Liver (tissue), 9 donors: Measurements from ENCODE around the gene PKP1. TPM values are rescaled to one million over a fixed set of nuclear protein-coding genes. Genes with fewer than 3 reads are reported as not detected.

ENCODE experiments used
- DNase-seq: peaks from one replicate; pipeline ENCODE4 v3.0.0-alpha.2; 2017; ENCODE audit warnings: low spot score
- H3K27ac ChIP-seq, 2 donors: one replicate each; pipeline ENCODE4 v1.7.0; 2013; ENCODE audit warnings: inconsistent platforms in 2 of 2, low read length in 2 of 2, control low read depth in 1 of 2, low read depth in 1 of 2, mild to moderate bottlenecking in 1 of 2
- H3K27me3 ChIP-seq, 4 donors: one replicate each; pipeline versions ENCODE4 v1.6.1 to v1.7.0; 2013; ENCODE audit warnings: low read length in 3 of 4, inconsistent platforms in 1 of 4, mild to moderate bottlenecking in 1 of 4, moderate library complexity in 1 of 4; ENCODE audit not compliant: control insufficient read depth in 4 of 4, insufficient read depth in 4 of 4
- H3K36me3 ChIP-seq, 4 donors: one replicate each; pipeline versions ENCODE4 v1.6.1 to v1.7.0; 2013; ENCODE audit warnings: low read length in 3 of 4, mild to moderate bottlenecking in 3 of 4, low read depth in 1 of 4, moderate library complexity in 1 of 4; ENCODE audit not compliant: control insufficient read depth in 4 of 4, insufficient read depth in 3 of 4
- H3K4me1 ChIP-seq, 4 donors: one replicate each; pipeline versions ENCODE4 v1.6.1 to v1.7.0; 2013; ENCODE audit warnings: low read length in 3 of 4, mild to moderate bottlenecking in 3 of 4, moderate library complexity in 1 of 4; ENCODE audit not compliant: control insufficient read depth in 4 of 4, insufficient read depth in 4 of 4
- H3K4me3 ChIP-seq, 3 donors: one replicate each; pipeline versions ENCODE4 v1.6.1 to v1.7.0; 2013; ENCODE audit warnings: low read length in 3 of 3, control low read depth in 1 of 3, low read depth in 1 of 3, mild to moderate bottlenecking in 1 of 3
- H3K9ac ChIP-seq, 2 donors: one replicate each; pipeline ENCODE4 v1.7.0; 2013; ENCODE audit warnings: low read length in 2 of 2, mild to moderate bottlenecking in 2 of 2, moderate library complexity in 2 of 2, control low read depth in 1 of 2, low read depth in 1 of 2
- H3K9me3 ChIP-seq, 4 donors: one replicate each; pipeline versions ENCODE4 v1.6.1 to v1.7.0; 2013; ENCODE audit warnings: low read length in 3 of 4; ENCODE audit not compliant: control insufficient read depth in 4 of 4
- ATF3 ChIP-seq: IDR thresholded peaks from 2 replicates; pipeline ENCODE4 v1.6.1; 2016; ENCODE audit warnings: antibody characterized with exemption
- CTCF ChIP-seq: fragments of 150-350 bp; IDR thresholded peaks from 2 replicates; pipeline ENCODE4 v1.5.1; 2017; ENCODE audit warnings: improper control_type of control experiment, low read depth, low read length; ENCODE audit not compliant: missing input control
- EGR1 ChIP-seq, 2 donors: IDR thresholded peaks; 2 replicates each; pipeline ENCODE4 v1.6.1; 2016 to 2018; ENCODE audit warnings: antibody characterized with exemption in 2 of 2, low read depth in 2 of 2
- FOXA1 ChIP-seq: IDR thresholded peaks from 2 replicates; pipeline ENCODE4 v1.6.1; 2016; ENCODE audit warnings: antibody characterized with exemption
- FOXA2 ChIP-seq: IDR thresholded peaks from 2 replicates; pipeline ENCODE4 v1.6.1; 2016; ENCODE audit warnings: antibody characterized with exemption
- GABPA ChIP-seq, 2 donors: IDR thresholded peaks in 1 of 2; conservative IDR thresholded peaks in 1 of 2; 2 replicates each; pipeline ENCODE4 v1.6.1; 2016; ENCODE audit warnings: antibody characterized with exemption in 2 of 2, mild to moderate bottlenecking in 1 of 2, moderate library complexity in 1 of 2
- HNF4A ChIP-seq, 2 donors: conservative IDR thresholded peaks; 2 replicates each; pipeline ENCODE4 v1.6.1; 2016; ENCODE audit warnings: antibody characterized with exemption in 2 of 2, mild to moderate bottlenecking in 2 of 2
- HNF4G ChIP-seq: IDR thresholded peaks from 2 replicates; pipeline ENCODE4 v1.6.1; 2016; ENCODE audit warnings: antibody characterized with exemption
- JUND ChIP-seq, 2 donors: IDR thresholded peaks; 2 replicates each; pipeline ENCODE4 v1.6.1; 2016; ENCODE audit warnings: antibody characterized with exemption in 2 of 2
- MAX ChIP-seq: IDR thresholded peaks from 2 replicates; pipeline ENCODE4 v1.6.1; 2016; ENCODE audit warnings: antibody characterized with exemption
- NR2F2 ChIP-seq: IDR thresholded peaks from 2 replicates; pipeline ENCODE4 v1.6.1; 2016; ENCODE audit warnings: antibody characterized with exemption
- RAD21 ChIP-seq, 2 donors: IDR thresholded peaks; 2 replicates each; pipeline ENCODE4 v1.6.1; 2016; ENCODE audit warnings: antibody characterized with exemption in 2 of 2, mild to moderate bottlenecking in 2 of 2
- RXRA ChIP-seq, 2 donors: IDR thresholded peaks; 2 replicates each; pipeline ENCODE4 v1.6.1; 2017 to 2018; ENCODE audit warnings: antibody characterized with exemption in 2 of 2, mild to moderate bottlenecking in 1 of 2
- SP1 ChIP-seq: IDR thresholded peaks from 2 replicates; pipeline ENCODE4 v1.6.1; 2018; ENCODE audit warnings: antibody characterized with exemption, mild to moderate bottlenecking
- TAF1 ChIP-seq: conservative IDR thresholded peaks from 2 replicates; pipeline ENCODE4 v1.6.1; 2016; ENCODE audit warnings: antibody characterized with exemption, mild to moderate bottlenecking
- YY1 ChIP-seq: IDR thresholded peaks from 2 replicates; pipeline ENCODE4 v1.6.1; 2016; ENCODE audit warnings: antibody characterized with exemption, mild to moderate bottlenecking
- ZBTB33 ChIP-seq: IDR thresholded peaks from 2 replicates; pipeline ENCODE4 v1.6.1; 2016; ENCODE audit warnings: antibody characterized with exemption
- WGBS: extraction: QIAGEN DNeasy Blood & Tissue Kit; methylation state at CpG from one replicate; pipeline ENCODE4 v1.1.7; 2013; 5-methylcytosine and 5-hydroxymethylcytosine counted together
- polyA plus RNA-seq, 2 donors: library from polyadenylated mRNA; stranded (reverse) in 1 of 2; unstranded in 1 of 2; fragments of 200-250 nt in 1 of 2; fragments of >200 nt in 1 of 2; fragmentation: Nextera tagmentation in 1 of 2; extraction: Ambion mirVana in 1 of 2; gene quantifications; one replicate each; pipeline versions ENCODE4 v1.2.1 to v1.2.3, GENCODE V29; 2013 to 2015
- total RNA-seq, 2 donors: library from RNA; depleted of rRNA; stranded (reverse); fragments of >200 nt; gene quantifications; one replicate each; pipeline ENCODE4 v1.2.3, GENCODE V29; 2014
- TF ChIP-seq, protein P1 (sequence below): IDR thresholded peaks from 2 replicates; pipeline ENCODE4 v1.6.1; 2016; ENCODE audit warnings: antibody characterized with exemption, mild to moderate bottlenecking
- donor health status: healthy.
- donor health status: healthy.
- donor health status: healthy.
- donor health status: healthy.
- donor health status: healthy.

The PKP1 gene
- total and polyA plus RNA-seq, 4 donors: 0.01 TPM; not detected in 3

DNA sequence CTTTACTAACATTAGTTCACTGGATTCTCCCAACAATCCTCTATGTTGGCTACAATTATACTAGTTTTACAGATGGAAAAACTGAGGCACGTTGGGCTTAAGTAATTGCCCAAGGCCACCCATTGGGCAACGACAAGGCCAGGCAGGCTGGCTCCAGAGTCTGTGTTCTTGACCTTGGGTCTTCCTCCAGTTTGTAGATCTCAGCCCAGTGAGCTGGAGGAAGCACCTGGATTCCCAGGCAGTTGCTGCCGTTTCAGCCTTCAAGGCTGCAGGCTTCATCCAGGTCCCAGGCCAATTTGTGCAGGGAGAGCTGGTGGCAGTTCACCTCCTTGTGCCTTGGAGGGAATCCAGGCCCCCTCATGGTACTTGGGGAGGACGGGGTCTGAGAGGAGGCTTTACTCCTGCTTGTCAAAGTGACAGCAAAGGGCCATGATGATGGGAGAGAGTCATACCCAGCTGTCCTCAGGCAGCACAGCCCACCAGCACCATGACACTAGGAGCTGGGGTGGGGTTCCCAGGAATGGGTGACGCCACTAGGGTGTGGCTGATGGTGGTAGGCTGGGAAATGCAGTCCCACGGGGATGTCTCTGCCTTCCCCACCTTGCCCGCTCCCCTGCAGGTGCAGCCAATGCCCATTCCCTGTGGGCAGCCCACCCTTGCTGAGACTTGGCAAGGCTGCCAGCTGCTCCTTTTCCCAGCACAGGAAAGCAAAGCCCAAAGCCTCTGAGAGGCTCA, 27.1 kb downstream of the PKP1 start:
- no peaks in the 10 kb centered on the region for H3K36me3 ChIP-seq
- DNase-seq: no peak
- TF ChIP-seq, protein P1, sequence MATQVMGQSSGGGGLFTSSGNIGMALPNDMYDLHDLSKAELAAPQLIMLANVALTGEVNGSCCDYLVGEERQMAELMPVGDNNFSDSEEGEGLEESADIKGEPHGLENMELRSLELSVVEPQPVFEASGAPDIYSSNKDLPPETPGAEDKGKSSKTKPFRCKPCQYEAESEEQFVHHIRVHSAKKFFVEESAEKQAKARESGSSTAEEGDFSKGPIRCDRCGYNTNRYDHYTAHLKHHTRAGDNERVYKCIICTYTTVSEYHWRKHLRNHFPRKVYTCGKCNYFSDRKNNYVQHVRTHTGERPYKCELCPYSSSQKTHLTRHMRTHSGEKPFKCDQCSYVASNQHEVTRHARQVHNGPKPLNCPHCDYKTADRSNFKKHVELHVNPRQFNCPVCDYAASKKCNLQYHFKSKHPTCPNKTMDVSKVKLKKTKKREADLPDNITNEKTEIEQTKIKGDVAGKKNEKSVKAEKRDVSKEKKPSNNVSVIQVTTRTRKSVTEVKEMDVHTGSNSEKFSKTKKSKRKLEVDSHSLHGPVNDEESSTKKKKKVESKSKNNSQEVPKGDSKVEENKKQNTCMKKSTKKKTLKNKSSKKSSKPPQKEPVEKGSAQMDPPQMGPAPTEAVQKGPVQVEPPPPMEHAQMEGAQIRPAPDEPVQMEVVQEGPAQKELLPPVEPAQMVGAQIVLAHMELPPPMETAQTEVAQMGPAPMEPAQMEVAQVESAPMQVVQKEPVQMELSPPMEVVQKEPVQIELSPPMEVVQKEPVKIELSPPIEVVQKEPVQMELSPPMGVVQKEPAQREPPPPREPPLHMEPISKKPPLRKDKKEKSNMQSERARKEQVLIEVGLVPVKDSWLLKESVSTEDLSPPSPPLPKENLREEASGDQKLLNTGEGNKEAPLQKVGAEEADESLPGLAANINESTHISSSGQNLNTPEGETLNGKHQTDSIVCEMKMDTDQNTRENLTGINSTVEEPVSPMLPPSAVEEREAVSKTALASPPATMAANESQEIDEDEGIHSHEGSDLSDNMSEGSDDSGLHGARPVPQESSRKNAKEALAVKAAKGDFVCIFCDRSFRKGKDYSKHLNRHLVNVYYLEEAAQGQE: no peak
- TF ChIP-seq HNF4G: no peak
- TF ChIP-seq SP1: no peak
- TF ChIP-seq FOXA2: no peak
- no peak for TF ChIP-seq TAF1
- TF ChIP-seq ZBTB33: no peak
- no peak for TF ChIP-seq CTCF
- TF ChIP-seq YY1: no peak
- TF ChIP-seq JUND (IDR thresholded peaks at IDR 0.05): no peak
- no peak for TF ChIP-seq NR2F2
- no peak for TF ChIP-seq RAD21 (IDR thresholded peaks at IDR 0.05)
- TF ChIP-seq FOXA1: no peak
- no peak for TF ChIP-seq HNF4A (conservative IDR thresholded peaks at IDR 0.05)
- no peak for TF ChIP-seq ATF3
- no peak for TF ChIP-seq MAX
- TF ChIP-seq GABPA (IDR thresholded peaks at IDR 0.05 in 1 of 2, conservative IDR thresholded peaks at IDR 0.05 in 1 of 2): no peak
- no peak for TF ChIP-seq RXRA (IDR thresholded peaks at IDR 0.05)
- TF ChIP-seq EGR1 (IDR thresholded peaks at IDR 0.05; ENCODE audit: low read depth in 2 of 2): no peak
- H3K9ac ChIP-seq: no peak overlapping the region
- H3K9me3 ChIP-seq: no peaks in the 10 kb centered on the region
- no peak overlapping the region for H3K27ac ChIP-seq
- peaks cover 0 to 10% (median 5%) of the 10 kb centered on the region in 4 donors for H3K4me1 ChIP-seq
- no peak overlapping the region for H3K4me3 ChIP-seq
- 79% methylated on average over 7 of the region's 7 CpGs for WGBS
- H3K27me3 ChIP-seq: no peaks in the 10 kb centered on the region
